ENCODE measurements around the gene RPS6KA4. TPM values are rescaled to one million over a fixed set of nuclear protein-coding genes. Genes with fewer than 3 reads are reported as not detected.

The RPS6KA4 gene
- total RNA-seq, 1 experiment from 2014 or later, result 24.5 TPM

DNA sequence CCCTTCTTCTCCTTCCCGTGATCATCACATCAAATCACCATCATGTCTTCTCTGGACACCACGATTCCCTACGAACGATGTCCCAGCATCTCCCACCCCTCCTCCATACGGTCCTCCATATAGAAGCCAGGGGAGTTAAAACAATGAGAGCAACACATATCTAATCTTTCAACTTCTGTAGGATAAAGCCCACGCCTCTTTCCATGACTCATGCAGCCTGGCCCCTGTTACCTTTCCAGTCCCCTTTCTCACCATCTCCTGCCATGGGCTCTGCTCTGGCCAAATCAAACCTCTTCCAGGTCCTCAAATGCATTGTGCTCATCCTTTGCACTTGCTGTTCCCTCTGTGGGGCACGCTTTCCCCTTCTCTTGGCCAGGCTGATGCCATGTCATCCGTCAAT, 23.6 kb downstream of the RPS6KA4 start:
- intact Hi-C loops (cut with micrococcal nuclease; ENCODE audit: unreplicated experiment), result no loop called here
- DNase-seq (ENCODE audit: low spot score), result no peak
- no peak overlapping the region for H3K4me3 ChIP-seq (ENCODE audit: low read depth, low read length, poor library complexity, severe bottlenecking)
- no peaks in the 10 kb centered on the region for H3K36me3 ChIP-seq (ENCODE audit: insufficient read depth, low read length, poor library complexity, severe bottlenecking)
- ChIA-PET CTCF (no interaction called here), POLR2A (ENCODE audit: low non-redundant PET) (no interaction called here)
- no peaks in the 10 kb centered on the region for H3K4me1 ChIP-seq (ENCODE audit: insufficient read depth, low read length, poor library complexity, severe bottlenecking)
- H3K9me3 ChIP-seq (ENCODE audit: low read depth, low read length, poor library complexity, severe bottlenecking), result no peaks in the 10 kb centered on the region
- BruUV-seq (replicated peaks), result no TSS peak
- TF ChIP-seq EZH2 (IDR thresholded peaks at IDR 0.05; ENCODE audit: borderline replicate concordance, low read depth, low read length, poor library complexity, severe bottlenecking), result no peak
- TF ChIP-seq, protein P1, sequence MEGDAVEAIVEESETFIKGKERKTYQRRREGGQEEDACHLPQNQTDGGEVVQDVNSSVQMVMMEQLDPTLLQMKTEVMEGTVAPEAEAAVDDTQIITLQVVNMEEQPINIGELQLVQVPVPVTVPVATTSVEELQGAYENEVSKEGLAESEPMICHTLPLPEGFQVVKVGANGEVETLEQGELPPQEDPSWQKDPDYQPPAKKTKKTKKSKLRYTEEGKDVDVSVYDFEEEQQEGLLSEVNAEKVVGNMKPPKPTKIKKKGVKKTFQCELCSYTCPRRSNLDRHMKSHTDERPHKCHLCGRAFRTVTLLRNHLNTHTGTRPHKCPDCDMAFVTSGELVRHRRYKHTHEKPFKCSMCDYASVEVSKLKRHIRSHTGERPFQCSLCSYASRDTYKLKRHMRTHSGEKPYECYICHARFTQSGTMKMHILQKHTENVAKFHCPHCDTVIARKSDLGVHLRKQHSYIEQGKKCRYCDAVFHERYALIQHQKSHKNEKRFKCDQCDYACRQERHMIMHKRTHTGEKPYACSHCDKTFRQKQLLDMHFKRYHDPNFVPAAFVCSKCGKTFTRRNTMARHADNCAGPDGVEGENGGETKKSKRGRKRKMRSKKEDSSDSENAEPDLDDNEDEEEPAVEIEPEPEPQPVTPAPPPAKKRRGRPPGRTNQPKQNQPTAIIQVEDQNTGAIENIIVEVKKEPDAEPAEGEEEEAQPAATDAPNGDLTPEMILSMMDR (conservative IDR thresholded peaks at IDR 0.05; ENCODE audit: low read depth, low read length), result no peak
- no peaks in the 10 kb centered on the region for H3K27me3 ChIP-seq (replicated peaks; ENCODE audit: insufficient read depth, low read depth, low read length, poor library complexity)
- no peak overlapping the region for H3K27ac ChIP-seq (ENCODE audit: low read depth, low read length, poor library complexity, severe bottlenecking)

DNA sequence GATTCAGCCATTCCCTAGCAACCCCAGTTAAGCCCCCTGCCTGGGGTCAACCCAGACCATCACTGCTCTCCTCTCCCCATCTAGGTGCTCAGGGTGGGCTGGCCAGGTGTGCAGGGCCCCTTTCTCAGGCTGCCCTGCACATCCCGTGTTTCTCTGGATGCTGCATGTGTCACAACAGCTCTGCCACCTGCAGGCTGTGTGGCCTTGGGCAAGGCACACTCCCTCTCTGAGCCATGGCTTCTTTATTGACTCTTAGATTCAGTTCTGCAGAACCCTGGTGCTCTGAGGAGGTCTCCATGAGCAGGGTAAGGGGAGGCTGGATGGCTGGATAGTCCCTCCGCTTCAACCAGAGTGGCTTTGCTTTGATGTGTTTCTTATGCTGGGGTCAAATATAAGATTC, 24.6 kb downstream of the RPS6KA4 start:
- no peak overlapping the region for H3K27ac ChIP-seq (ENCODE audit: low read depth, low read length, poor library complexity, severe bottlenecking)
- H3K4me3 ChIP-seq (ENCODE audit: low read depth, low read length, poor library complexity, severe bottlenecking), result no peak overlapping the region
- no peaks in the 10 kb centered on the region for H3K27me3 ChIP-seq (replicated peaks; ENCODE audit: insufficient read depth, low read depth, low read length, poor library complexity)
- H3K36me3 ChIP-seq (ENCODE audit: insufficient read depth, low read length, poor library complexity, severe bottlenecking), result no peaks in the 10 kb centered on the region
- BruUV-seq (replicated peaks), result no TSS peak
- POLR2A ChIA-PET (ENCODE audit: low non-redundant PET), result no interaction called here
- H3K4me1 ChIP-seq (ENCODE audit: insufficient read depth, low read length, poor library complexity, severe bottlenecking), result no peaks in the 10 kb centered on the region
- TF ChIP-seq, protein P1 (conservative IDR thresholded peaks at IDR 0.05; ENCODE audit: low read depth, low read length), result no peak
- TF ChIP-seq EZH2 (IDR thresholded peaks at IDR 0.05; ENCODE audit: borderline replicate concordance, low read depth, low read length, poor library complexity, severe bottlenecking), result no peak
- H3K9me3 ChIP-seq (ENCODE audit: low read depth, low read length, poor library complexity, severe bottlenecking), result no peaks in the 10 kb centered on the region
- intact Hi-C loops (cut with micrococcal nuclease; ENCODE audit: unreplicated experiment), result no loop called here
- CTCF ChIA-PET, result no interaction called here
- no peak for DNase-seq (ENCODE audit: low spot score)

DNA sequence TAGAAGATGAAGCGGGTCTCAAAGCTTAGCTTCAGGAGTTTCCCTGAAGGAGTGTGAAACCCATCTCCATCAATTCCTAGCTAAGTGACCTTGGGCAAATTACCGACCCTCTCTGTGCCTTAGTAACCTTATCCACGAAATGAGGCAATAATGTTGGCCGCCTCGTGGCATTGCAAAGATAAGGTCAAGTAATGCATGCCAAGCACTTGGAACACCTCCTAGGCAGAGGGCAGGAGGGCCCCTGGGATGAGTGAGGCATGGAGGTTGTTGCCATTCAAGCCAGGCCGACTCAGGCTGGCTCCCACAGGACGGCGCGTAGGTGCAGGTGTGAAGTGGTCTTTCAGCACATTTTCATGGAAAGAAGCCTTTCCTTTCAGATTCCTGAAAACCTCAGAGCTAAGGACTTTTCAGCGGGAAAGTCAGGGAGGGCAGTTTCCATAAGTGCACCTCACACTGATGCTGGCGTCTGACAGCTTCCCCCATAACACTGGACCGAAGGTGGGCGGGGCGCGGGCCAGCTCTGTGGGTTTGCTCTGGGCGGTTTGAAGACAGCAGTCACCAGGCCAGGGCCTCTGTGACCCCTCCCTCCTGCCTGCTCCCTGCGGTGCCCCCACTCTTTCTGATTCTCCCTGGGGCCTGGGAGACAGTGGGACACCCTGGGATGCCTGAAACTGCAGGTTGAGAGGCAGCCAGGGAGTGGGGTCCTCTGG, 25.2 kb downstream of the RPS6KA4 start:
- H3K27me3 ChIP-seq (replicated peaks; ENCODE audit: insufficient read depth, low read depth, low read length, poor library complexity), result no peaks in the 10 kb centered on the region
- no peaks in the 10 kb centered on the region for H3K4me1 ChIP-seq (ENCODE audit: insufficient read depth, low read length, poor library complexity, severe bottlenecking)
- H3K36me3 ChIP-seq (ENCODE audit: insufficient read depth, low read length, poor library complexity, severe bottlenecking), result no peaks in the 10 kb centered on the region
- no peak for DNase-seq (ENCODE audit: low spot score)
- intact Hi-C loops (cut with micrococcal nuclease; ENCODE audit: unreplicated experiment), result no loop called here
- no peak for TF ChIP-seq EZH2 (IDR thresholded peaks at IDR 0.05; ENCODE audit: borderline replicate concordance, low read depth, low read length, poor library complexity, severe bottlenecking)
- TF ChIP-seq, protein P1 (conservative IDR thresholded peaks at IDR 0.05; ENCODE audit: low read depth, low read length), result no peak
- H3K9me3 ChIP-seq (ENCODE audit: low read depth, low read length, poor library complexity, severe bottlenecking), result no peaks in the 10 kb centered on the region
- no TSS peak for BruUV-seq (replicated peaks)
- POLR2A ChIA-PET (ENCODE audit: low non-redundant PET), result no interaction called here
- H3K27ac ChIP-seq (ENCODE audit: low read depth, low read length, poor library complexity, severe bottlenecking), result no peak overlapping the region
- no peak overlapping the region for H3K4me3 ChIP-seq (ENCODE audit: low read depth, low read length, poor library complexity, severe bottlenecking)
- CTCF ChIA-PET, result no interaction called here

Measured in A673 (cell line).